Duodenal mucosa (tissue), 2 donors: ENCODE data around the gene LYAR.

Source experiments
- H3K27ac ChIP-seq: one replicate; pipeline ENCODE4 v1.7.0; 2013; ENCODE audit warnings: low read depth, low read length
- H3K27me3 ChIP-seq, 2 donors: one replicate each; pipeline ENCODE4 v1.7.0; 2013; ENCODE audit warnings: low read length in 2 of 2, control low read depth in 1 of 2; ENCODE audit not compliant: insufficient read depth in 2 of 2, control insufficient read depth in 1 of 2
- H3K36me3 ChIP-seq, 2 donors: one replicate each; pipeline ENCODE4 v1.7.0; 2013; ENCODE audit warnings: low read length in 2 of 2, control low read depth in 1 of 2; ENCODE audit not compliant: insufficient read depth in 2 of 2, control insufficient read depth in 1 of 2
- H3K4me1 ChIP-seq, 2 donors: one replicate each; pipeline ENCODE4 v1.7.0; 2013; ENCODE audit warnings: low read length in 2 of 2, control low read depth in 1 of 2; ENCODE audit not compliant: insufficient read depth in 2 of 2, control insufficient read depth in 1 of 2
- H3K4me3 ChIP-seq, 2 donors: one replicate each; pipeline ENCODE4 v1.7.0; 2013; ENCODE audit warnings: low read length in 2 of 2, low read depth in 1 of 2
- H3K9ac ChIP-seq, 2 donors: one replicate each; pipeline ENCODE4 v1.7.0; 2013; ENCODE audit warnings: low read length in 2 of 2, low read depth in 1 of 2
- H3K9me3 ChIP-seq, 2 donors: one replicate each; pipeline ENCODE4 v1.7.0; 2013; ENCODE audit warnings: low read length in 2 of 2, control low read depth in 1 of 2; ENCODE audit not compliant: control insufficient read depth in 1 of 2

LYAR gene

DNA sequence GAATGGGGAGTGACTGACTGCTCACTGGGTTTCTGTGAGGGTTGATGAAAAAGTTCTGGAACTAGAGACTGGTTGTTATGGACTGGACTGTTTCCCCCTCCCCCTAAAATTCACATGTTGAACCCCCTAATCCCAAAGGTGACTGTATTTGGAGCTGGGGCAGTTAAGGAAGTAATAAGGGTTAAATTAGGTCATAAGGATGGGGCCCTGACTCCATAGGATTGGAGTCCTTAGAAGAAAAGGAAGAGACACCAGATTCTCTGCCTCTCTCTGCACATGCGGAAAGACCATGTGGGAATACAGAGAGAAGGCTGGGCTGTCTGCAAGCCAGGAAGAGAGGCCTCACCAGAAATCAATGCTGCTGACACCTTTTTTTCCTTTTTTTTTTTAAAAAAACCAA lies 38.3 kb upstream of the LYAR start:
- no peak overlapping the region for H3K9ac ChIP-seq

DNA sequence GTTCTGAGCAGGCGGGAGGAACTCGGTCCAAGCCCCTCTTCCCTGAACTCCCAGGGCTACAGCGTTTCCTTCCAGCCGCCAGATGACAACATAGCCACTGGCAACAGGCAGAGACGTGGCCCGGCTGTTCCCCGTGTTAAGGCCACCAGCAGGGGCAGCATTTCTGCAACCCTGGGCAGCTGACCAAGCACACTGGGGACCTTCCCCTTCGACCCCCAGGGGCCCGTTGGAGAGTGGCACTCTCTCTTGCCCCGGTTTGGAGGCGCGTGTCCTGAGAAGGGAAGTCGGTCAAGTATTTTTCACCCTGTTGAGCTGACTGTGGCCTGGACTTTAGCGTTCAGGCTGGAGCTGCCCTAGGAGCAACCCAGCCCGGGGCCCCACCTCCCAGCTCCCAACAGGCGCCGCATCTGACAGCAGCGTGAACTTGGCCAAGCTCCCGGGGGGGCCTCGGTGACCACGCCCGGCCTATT lies 37.7 kb upstream of the LYAR start:
- H3K4me3 ChIP-seq: no peak overlapping the region
- no peaks in the 10 kb centered on the region for H3K27me3 ChIP-seq
- no peaks in the 10 kb centered on the region for H3K4me1 ChIP-seq
- H3K9ac ChIP-seq: no peak overlapping the region
- H3K9me3 ChIP-seq: no peaks in the 10 kb centered on the region
- no peak overlapping the region for H3K27ac ChIP-seq
- peaks cover 0 to under 1% of the 10 kb centered on the region in 2 donors for H3K36me3 ChIP-seq

More for the DNA sequence above, 38.3 kb upstream of the LYAR start:
- Histone ChIP-seq H3K9me3 (no peaks in the 10 kb centered on the region), H3K4me1 (no peaks in the 10 kb centered on the region), H3K27me3 (no peaks in the 10 kb centered on the region), H3K27ac (no peak overlapping the region), H3K36me3 (no peaks in the 10 kb centered on the region), H3K4me3 (no peak overlapping the region)

DNA sequence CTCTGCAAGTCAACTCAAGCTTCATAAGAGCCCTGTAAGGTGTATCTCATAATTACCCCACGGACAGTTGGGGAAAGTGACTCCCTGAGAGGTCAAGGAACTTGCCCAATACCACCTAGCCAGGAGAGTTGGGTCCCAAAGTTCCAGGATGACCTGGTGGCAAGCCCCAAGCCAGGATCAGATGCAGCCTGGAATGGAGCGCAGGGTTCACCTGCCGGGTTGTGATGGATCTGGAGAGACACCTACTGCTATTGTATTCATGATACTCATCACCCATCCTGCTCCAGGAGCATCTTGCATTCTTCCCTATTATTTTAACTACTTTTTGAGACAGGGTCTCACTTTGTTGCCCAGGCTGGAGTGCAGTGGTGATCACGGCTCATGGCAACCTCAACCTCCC lies 36.2 kb upstream of the LYAR start:
- Histone ChIP-seq H3K4me1 (no peaks in the 10 kb centered on the region), H3K4me3 (no peak overlapping the region), H3K9ac (no peak overlapping the region), H3K36me3 (peaks cover 2 to 13% of the 10 kb centered on the region in 2 donors), H3K27me3 (no peaks in the 10 kb centered on the region), H3K27ac (no peak overlapping the region), H3K9me3 (no peaks in the 10 kb centered on the region)

DNA sequence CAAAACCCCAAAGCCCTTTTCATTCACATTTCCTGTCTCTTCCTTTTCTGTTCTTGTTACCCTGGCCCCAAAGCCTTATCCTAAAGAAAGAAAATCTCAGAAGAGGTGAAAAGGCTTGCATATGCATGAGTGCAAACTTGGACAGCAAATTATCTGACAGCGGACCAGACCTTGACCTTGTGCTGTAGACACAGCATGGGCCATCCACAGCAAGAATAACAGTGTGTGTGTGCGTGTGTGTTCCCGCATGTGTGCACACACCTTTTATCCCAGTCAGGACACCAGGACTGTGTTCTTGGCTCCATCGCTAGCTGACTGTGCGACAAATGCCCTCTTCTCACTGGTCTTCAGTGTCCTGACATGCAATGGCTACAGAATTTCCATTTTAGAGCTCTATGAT lies 35.4 kb upstream of the LYAR start:
- H3K4me3 ChIP-seq: no peak overlapping the region

DNA sequence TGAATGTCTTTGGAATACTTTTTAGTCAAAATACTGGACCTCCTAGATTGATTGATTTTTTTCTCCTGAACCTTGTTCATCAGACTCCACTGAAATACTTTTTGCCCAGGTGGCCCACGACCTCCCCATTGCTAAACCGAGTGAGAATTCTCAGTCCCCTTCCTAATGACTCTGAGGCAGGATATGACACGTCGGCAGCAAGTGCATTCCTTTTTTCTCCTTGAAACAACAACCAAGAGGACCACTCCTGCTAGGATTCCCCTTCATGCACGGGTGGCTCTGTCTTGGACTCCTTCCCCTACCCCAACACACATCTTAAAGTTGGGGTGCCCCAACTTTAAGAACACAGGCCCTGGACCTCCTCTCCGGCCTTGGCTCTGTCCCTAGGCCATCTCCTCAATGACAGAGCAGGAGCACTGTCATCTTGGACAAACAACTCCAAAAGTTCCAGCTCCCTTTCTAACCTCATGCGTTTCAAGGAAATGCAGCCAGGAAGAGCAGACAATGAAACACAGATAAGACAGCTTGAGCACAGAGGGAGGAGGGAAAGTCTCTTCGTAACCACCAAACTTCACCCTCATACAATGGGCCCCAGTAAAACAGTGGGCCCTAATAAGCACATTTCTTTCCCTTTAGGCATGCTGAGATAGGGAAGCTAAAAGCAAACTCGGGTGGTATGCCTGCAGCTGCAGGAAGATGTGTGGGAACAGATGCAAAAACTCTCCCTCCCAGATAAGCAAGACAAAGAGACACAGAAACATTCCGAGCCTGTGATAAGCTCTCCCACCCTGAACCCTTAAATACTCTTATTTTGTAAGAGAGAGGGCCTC lies 34.0 kb upstream of the LYAR start:
- no peak overlapping the region for H3K4me3 ChIP-seq
- no peak overlapping the region for H3K27ac ChIP-seq
- H3K36me3 ChIP-seq: peaks cover 8 to 25% of the 10 kb centered on the region in 2 donors
- no peaks in the 10 kb centered on the region for H3K4me1 ChIP-seq
- no peaks in the 10 kb centered on the region for H3K27me3 ChIP-seq
- H3K9me3 ChIP-seq: no peaks in the 10 kb centered on the region
- no peak overlapping the region for H3K9ac ChIP-seq

More for the DNA sequence above, 35.4 kb upstream of the LYAR start:
- no peak overlapping the region for H3K27ac ChIP-seq
- H3K9me3 ChIP-seq: no peaks in the 10 kb centered on the region
- H3K27me3 ChIP-seq: no peaks in the 10 kb centered on the region
- no peaks in the 10 kb centered on the region for H3K4me1 ChIP-seq
- H3K9ac ChIP-seq: no peak overlapping the region
- peaks cover 8 to 21% of the 10 kb centered on the region in 2 donors for H3K36me3 ChIP-seq

DNA sequence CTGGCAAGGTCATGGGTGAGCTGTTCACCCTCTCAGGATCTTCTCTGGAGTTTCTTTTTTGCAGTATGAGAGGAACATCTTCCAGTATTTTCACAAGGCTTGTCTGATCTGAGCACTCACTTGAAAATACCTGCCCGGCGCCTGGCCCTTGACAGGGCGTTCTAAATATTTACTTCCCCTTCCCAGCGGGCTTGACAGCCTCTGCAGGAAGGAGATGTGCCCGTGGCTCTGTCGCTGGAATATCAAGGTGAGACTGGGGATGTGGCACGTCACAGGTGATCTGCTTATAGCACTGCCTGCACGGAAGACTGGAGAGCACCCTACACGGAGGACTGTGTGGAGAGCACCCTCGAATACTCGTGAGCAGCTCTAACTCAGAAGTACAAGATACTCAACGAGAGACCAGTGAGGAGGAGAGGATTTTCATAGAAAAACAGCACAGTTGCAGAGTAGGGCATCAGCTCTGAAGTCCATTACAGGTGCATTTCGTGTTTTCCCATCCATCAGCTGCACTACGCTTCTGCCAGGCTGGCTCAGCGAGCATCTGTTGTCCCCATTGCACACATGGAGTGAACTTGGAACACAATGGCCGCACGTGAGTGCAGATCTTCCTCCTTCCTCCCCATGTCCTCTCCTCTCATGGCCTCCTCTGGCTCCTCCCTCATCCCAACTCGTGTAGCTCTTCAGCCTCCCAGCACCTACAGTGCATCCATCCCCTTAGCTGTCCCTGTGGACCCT lies 32.2 kb upstream of the LYAR start:
- H3K27me3 ChIP-seq: no peaks in the 10 kb centered on the region
- H3K36me3 ChIP-seq: peaks cover 8 to 25% of the 10 kb centered on the region in 2 donors
- no peaks in the 10 kb centered on the region for H3K9me3 ChIP-seq
- H3K4me3 ChIP-seq: no peak overlapping the region
- no peaks in the 10 kb centered on the region for H3K4me1 ChIP-seq
- no peak overlapping the region for H3K9ac ChIP-seq
- H3K27ac ChIP-seq: no peak overlapping the region

DNA sequence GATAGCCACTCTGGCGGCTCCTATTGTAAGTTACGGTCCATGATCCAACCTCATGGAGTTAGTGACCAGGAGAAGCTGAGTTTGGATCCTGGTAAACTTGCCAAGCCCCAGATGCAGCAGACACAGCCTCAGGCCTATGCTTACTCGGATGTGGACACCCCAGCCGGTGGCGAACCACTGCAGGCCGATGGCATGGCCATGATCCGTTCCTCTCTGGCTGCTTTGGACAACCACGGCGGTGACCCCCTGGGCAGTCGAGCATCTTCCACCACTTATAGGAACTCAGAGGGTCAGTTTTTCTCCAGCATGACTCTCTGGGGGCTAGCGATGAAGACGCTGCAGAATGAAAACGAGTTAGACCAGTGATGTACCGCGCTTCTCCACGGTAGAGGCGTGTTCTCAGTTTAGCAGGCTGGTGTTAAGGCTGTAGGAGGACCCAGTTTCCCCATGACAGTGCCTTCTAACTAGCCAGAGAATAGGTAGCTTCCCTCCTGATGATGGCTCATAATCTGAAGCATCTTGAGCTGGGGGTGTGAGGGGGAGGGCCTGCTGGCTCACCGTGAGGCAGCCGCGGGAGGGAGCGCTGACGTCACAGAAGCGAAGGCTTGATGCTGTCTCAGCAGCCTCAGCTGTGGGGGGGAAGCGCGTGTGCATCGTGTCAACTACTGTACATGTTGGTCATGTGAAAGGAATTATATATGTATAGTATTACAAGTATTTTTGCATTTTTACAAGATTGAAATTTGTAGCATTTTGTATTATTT lies 31.2 kb upstream of the LYAR start:
- no peak overlapping the region for H3K4me3 ChIP-seq
- H3K36me3 ChIP-seq: peaks cover 11 to 35% of the 10 kb centered on the region in 2 donors
- H3K27me3 ChIP-seq: no peaks in the 10 kb centered on the region
- no peaks in the 10 kb centered on the region for H3K4me1 ChIP-seq
- no peak overlapping the region for H3K27ac ChIP-seq
- no peaks in the 10 kb centered on the region for H3K9me3 ChIP-seq
- no peak overlapping the region for H3K9ac ChIP-seq

DNA sequence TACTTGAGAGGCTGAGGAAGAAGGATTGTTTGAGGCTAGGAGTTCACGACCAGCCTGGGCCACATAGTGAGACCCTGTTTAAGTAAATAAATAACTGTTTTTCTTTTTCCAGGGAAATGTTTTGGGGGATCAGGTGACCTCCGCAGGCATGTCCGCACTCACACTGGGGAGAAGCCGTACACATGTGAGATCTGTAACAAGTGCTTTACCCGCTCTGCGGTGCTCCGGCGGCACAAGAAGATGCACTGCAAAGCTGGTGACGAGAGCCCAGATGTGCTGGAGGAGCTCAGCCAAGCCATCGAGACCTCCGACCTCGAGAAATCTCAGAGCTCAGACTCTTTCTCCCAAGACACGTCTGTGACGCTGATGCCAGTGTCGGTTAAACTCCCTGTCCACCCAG lies 30.6 kb upstream of the LYAR start:
- Histone ChIP-seq H3K27ac (no peak overlapping the region), H3K9me3 (no peaks in the 10 kb centered on the region), H3K9ac (no peak overlapping the region), H3K27me3 (no peaks in the 10 kb centered on the region), H3K4me3 (no peak overlapping the region), H3K4me1 (no peaks in the 10 kb centered on the region), H3K36me3 (peaks cover 17 to 41% of the 10 kb centered on the region in 2 donors)

DNA sequence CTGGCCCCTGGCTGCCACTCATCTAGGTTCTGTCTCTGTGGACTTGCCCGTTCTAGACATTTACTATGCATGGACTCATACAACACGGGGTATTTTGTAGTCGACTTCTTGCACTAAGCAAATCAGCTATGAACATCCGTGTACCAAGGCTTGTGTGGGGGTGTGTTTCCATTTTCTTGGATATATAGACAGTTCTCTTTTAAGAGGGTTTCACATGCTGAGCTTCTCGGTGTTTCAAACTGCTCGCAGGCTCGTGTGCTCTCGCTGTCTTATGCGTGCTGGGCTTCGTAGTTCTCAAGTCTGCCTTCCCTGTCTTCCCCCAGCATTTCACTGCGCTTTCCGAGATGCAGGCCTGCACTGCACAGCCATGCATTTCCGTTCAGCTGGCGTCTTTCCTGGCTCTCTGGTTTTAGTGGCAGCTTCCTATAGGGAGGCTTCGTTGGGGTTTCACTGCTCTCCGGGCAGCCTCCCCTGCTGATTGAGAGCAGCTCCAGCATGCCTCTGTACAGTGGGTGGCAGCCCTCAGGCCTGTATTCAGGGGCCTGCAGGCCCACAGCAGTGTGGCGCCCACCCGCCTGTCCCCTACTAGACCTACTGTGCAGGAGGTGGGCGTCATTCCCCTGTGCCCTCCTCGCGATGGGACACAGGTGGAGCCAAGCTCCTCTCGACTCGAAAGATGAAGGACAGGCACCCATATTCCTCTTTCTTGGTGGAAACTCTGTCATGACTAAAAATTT lies 27.7 kb upstream of the LYAR start:
- no peak overlapping the region for H3K27ac ChIP-seq
- no peaks in the 10 kb centered on the region for H3K27me3 ChIP-seq
- no peak overlapping the region for H3K4me3 ChIP-seq
- H3K4me1 ChIP-seq: no peaks in the 10 kb centered on the region
- no peaks in the 10 kb centered on the region for H3K9me3 ChIP-seq
- H3K9ac ChIP-seq: no peak overlapping the region
- H3K36me3 ChIP-seq: peaks cover 21 to 50% of the 10 kb centered on the region in 2 donors
